Right renal pelvis (tissue), 4 donors: ENCODE measurements around the gene MYO18A. TPM values are rescaled to one million over a fixed set of nuclear protein-coding genes. Genes with fewer than 3 reads are reported as not detected.
"Not testable (repeated sequence)": the region's sequence is repeated elsewhere in the genome, so short reads cannot be mapped to it uniquely, and the experiment has no call there.

ENCODE experiments used
- DNase-seq, 4 donors: peaks; one replicate each; pipeline ENCODE4 v3.0.0-alpha.2; 2013; ENCODE audit warnings: low read depth in 4 of 4, low spot score in 3 of 4, missing footprints in 1 of 4
- polyA plus RNA-seq, 4 donors: library from polyadenylated mRNA; unstranded; fragments of 120-200 nt; gene quantifications; one replicate each; pipeline ENCODE4 v1.2.1, GENCODE V29; 2013; ENCODE audit not compliant: insufficient read length in 4 of 4

The MYO18A gene, protein sequence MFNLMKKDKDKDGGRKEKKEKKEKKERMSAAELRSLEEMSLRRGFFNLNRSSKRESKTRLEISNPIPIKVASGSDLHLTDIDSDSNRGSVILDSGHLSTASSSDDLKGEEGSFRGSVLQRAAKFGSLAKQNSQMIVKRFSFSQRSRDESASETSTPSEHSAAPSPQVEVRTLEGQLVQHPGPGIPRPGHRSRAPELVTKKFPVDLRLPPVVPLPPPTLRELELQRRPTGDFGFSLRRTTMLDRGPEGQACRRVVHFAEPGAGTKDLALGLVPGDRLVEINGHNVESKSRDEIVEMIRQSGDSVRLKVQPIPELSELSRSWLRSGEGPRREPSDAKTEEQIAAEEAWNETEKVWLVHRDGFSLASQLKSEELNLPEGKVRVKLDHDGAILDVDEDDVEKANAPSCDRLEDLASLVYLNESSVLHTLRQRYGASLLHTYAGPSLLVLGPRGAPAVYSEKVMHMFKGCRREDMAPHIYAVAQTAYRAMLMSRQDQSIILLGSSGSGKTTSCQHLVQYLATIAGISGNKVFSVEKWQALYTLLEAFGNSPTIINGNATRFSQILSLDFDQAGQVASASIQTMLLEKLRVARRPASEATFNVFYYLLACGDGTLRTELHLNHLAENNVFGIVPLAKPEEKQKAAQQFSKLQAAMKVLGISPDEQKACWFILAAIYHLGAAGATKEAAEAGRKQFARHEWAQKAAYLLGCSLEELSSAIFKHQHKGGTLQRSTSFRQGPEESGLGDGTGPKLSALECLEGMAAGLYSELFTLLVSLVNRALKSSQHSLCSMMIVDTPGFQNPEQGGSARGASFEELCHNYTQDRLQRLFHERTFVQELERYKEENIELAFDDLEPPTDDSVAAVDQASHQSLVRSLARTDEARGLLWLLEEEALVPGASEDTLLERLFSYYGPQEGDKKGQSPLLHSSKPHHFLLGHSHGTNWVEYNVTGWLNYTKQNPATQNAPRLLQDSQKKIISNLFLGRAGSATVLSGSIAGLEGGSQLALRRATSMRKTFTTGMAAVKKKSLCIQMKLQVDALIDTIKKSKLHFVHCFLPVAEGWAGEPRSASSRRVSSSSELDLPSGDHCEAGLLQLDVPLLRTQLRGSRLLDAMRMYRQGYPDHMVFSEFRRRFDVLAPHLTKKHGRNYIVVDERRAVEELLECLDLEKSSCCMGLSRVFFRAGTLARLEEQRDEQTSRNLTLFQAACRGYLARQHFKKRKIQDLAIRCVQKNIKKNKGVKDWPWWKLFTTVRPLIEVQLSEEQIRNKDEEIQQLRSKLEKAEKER (N-terminal part only)
- 10 to 100 TPM; 34.0 to 38.0 (median 35.9) TPM for polyA plus RNA-seq

DNA sequence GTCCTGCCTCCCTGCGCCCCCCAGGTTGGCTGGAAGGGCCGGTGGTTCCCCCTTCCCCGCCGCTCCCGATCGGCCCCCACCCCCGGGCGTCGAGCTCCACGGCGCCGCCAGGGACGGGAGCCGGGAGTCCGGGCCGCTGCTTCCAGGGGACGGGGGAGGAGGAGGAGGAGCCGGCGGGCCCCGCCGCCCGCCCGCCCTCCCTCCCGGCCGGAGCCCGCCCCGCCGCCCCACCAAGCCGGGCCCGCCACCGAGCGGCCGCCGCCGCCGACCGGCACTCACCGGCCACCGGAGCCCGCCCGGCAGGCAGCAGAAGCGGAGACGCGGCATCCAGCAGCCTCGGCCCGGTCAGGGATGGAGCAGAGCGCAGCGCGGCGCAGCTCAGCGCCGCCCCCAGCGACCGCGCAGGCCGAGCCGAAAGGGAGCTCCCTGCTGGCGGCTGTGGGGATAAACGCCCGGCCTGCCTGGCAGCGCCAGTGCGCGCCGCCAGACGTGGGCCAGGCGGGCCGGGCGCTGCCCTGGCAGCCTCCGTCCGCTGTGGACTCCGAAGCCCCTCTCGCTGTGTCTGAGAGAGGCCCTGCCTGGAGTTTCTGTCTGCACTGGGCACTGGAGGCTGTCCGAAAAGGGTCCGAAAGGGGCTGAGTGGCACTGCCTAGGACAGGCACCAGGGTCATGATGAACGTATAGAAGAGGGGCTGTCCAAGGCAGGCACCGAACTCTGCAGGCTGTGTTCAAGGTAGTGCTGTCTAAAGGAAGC lies at the start of gene MYO18A:
MYO18A (minus strand) TSS at position 365 of the 754 bp plus-strand sequence. CDS start 13,458 bp downstream, outside the sequence.
- DNase-seq = peak in 3 of 4 donors; percentile 63 to 71 (median 67)

DNA sequence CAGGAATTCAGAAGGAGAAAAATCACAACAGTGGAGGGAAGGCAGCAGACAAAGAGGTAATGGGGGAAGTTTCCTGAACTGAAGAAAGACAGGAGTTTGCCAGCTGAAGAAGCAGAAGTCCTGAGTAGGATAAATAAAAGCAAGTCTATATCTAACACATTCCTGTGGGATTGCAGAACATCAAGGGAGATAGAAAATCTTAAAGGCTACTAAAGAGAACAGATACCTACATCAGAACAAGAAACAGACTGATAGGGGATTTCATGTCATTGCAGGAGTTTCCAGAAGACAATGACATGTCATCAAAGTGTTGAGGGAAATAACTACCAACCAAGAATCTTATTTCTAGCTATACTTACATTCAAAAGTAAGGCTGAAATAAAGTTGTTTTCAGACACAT lies 45.2 kb upstream of the MYO18A start:
- no peak for DNase-seq

DNA sequence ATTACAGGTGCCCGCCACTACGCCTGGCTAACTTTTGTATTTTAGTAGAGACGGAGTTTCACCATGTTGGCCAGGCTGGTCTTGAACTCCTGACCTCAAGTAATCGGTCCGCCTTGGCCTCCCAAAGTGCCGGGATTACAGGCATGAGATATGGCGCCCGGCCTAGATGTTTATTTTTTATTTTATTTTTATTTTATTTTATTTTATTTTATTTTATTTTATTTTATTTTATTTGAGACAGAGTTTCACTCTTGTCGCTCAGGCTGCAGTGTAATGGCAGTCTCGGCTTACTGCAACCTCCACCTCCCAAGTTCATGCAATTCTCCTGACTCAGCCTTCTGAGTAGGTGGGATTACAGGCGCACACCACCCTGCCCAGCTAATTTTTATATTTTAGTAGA lies 41.1 kb upstream of the MYO18A start:
- not testable (repeated sequence) for DNase-seq

DNA sequence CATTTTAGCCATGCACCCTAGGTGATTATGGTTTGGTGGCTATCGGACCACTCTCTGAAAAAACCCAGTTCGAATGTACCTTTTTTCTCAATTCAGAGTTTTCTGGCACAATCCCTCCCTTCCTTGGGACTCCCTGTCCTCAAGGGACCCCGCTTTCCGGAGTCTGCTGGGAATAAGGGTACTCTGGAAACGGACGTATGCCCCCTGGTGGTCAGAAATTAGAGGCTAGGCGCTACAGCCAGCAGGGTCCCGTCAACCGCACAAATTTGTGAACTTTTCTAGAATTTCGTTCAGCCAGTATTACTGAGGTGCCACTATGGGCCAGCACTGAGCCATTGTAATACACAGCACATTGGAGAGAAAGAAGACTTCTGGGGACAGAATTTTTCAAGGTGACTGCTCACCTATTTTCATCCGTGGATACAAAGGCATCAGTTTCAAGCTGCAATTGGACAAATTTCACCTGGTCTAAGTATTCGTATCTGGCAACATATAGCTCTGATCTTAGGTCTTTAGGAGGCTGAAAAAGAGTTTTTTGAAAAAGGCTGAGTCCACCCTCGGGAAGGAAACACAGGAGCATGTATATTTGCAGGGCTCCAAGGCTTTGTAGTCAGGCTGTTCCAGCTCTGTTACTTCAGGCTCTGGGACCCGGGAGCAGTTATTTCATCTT lies 39.3 kb upstream of the MYO18A start:
- peak; percentile 81 to 82 (median 81) for DNase-seq

DNA sequence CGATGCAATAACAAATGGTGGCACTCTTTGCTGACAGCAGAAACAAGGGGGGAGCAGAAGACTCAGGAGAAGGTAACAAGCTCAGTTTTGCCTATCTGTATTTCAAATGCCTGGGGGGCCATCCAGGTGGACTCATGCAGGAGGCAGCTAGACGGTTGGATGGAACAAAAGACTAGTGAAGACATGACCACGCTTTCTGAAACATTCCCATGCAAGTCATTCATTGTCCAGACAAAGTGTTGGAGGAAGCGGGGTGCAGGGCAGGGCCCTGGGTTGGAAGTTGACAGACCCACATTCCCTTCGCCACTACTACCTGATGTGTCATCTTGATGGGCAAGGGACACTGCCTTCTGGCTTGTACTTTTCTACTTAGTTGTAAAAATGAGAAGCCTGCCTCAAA lies 36.7 kb upstream of the MYO18A start:
- no peak for DNase-seq

DNA sequence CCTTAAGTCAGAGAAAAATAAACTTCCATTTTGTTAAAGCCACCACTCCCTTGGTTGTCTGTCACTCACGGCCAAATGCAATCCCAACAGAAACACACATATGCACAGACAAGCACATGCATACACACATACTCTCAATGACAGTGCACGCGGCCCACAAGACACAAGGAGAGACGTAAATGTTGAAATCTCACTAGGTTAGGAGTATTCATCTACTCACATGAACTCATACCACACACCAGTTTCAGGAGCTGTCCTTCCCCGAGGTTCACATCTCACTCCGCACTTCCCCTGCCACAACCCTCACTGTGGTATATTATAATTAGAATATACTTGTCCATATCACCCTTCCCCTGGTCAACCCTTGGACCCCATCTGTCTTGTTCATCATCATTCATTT lies 36.0 kb upstream of the MYO18A start:
- DNase-seq = no peak

DNA sequence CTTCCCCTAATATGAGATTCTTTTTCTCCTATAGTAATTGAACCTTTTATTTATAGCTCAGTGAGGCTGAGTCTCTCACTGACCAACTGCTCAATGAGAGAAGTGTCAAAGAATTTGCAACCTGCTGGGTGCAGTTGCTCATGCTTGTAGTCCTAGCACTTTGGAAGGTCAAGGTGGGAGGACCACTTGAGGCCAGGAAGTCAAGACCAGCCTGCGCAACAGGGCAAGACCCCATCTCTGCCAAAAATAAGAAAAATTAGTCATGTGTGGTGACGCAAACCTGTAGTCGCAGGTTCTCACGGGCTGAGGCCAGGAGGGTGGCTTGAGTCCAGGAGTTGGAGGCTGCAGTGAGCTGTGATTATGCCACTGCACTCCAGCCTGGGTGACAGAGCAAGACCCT lies 35.5 kb upstream of the MYO18A start:
- DNase-seq = no peak

DNA sequence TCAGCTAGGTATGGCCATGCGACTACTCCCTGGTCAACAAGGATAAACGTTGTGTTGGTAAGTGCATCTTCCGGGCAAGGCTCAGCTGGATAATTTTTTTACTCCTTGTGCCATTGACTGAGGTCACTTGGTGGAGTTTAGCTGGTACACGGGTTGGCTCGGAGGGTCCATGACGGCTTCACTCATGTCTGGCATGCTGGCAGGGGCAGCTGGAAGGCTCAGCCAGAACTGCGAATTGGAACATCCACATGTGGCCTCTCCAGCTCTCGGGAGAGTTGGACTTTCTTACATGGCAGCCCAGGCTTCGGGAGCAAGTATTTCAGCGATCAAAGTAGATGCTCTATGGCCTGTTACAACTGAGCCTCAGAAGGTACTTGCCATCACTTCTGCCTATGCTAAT lies 35.0 kb upstream of the MYO18A start:
- no peak for DNase-seq

DNA sequence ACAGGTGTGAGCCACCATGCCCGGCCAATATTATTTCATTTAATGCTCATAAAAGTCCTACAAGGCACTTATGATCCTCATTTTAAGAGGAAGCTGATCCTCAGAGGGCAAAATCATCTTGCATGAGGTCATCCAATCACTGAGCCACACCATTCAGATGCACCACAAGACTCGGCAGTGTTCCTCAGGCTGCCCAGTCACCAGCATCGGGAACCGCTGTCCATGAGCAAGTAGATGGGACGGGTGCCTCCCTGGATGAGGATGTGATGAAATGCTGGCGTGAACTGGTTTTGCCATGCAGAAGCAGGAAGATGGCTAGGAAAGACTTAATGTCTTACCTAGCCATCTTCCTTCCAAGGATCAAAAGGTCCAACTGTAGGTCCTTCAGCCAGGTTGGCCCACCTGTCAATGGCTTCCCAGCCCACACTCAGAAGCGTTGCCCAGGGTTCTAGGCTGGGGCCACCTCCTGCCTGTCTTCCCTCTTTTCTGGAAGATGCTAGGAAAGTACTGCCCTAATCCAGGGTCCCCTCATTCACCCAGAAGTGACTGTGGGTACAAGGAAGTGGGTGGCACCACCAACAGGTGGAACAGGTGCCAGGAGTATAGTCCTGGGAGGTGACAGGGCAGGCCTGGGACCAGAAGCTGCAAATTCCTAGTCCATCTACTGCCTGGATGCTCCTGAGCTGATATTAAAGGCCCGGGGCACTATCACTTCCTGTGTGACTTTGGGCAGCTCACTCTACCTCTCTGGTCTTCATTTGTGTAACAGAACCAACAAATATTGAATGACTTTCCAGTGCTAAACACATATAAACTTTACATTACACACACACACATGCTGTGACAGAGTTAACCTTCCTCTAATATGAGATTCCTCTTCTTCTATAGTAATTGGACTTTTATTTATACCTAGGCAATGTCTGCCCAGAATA lies 34.3 kb upstream of the MYO18A start:
- DNase-seq = no peak

DNA sequence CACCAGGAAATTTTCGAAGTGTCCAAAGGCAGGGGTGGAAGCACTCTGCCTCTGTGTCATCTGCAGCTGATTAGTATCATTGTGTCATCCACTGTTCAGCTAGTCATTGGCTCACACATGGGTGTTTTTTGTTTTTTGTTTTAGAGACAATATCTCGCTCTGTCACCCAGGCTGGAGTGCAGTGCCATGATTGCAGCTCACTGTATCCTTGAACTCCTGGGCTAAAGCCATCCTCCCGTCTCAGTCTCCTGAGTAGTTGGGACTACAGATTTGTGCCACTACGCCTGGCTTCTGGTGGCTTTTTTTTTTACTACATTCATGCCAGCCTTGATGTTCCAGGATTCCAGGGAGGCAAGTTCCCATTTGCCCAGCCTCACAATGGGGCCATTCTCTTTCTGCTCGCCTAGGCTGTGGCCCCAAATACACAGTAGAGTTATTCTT lies 32.5 kb upstream of the MYO18A start:
- DNase-seq = no peak

DNA sequence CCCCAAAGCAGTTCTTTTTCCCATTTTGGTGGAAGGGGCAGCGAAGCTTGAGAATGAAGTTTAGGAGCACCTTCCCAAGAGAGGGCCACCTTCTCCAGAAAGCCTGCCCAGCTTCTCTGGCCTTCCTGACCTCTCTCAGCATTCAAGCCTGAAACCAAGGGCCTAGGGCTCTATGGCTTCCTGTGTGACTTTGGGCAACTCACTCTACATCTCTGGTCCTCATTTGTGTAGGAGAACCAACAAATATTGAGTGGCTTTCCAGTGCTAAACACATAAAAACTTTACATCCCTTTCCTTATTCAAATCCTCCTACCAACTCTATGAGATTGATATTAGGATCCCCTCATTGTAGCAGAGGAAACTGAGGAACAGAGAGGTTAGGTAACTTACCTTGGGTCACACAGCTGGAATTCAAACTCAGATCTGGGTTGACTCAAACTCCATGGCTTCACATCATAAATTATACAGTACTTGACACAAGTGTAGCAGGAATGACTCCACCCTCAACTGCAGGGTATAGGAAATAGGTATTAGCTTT lies 32.0 kb upstream of the MYO18A start:
- no peak for DNase-seq

DNA sequence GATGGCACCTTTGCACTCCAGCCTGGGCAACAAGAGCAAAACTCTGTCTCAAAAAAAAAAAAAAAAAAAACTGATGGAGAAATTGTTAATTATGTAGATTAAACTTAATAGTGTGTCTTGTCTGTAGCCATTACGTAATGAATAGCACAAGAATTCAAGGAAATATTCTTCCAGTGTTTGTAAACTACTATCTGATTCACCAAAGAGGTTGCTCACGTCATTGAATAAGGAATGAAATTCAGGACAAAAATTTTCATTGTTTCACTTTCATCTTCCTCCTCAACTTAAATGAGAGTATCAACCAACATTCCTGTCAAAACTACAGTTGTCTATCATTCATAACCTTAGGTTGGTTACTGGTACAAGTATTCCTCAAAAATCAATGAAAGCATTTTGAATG lies 30.7 kb upstream of the MYO18A start:
- DNase-seq = no peak

DNA sequence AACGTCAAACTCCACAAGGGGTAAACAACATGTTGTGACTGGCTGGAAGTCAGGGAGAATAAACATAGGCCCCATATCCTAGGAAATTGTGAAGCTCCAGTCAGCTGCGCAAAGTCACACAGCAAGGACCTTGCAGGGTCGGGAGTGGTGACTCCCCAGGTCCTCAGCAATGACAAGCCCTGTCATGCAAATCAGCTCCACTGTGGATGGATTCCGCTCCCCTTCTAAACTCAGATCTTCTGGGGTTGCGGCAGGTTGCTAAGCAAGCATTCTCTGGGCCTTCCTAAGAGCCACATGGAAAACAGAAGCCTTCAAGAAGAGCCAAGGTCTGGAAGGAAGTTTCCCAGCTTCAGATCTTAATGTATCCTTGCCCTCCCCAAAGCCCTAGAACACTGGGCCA lies 28.9 kb upstream of the MYO18A start:
- DNase-seq = no peak

DNA sequence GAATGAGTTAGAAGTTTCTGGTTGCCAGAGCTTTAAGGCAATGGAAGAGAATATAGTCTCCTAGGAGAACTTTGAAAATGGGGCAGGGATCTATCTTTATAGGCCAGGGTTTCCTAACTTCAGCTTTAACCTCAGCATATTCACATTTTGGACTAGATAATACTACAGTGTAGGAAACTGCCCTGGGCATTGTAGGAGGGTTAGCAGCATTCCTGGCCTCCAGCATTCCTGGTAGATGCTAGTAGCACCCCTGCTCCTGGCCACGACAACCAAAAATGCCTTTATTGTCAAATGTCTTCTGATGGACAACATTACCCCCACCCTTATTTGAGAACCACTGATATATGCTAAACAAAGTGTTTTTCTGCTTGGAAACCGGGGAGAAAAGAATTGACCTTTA lies 27.8 kb upstream of the MYO18A start:
- DNase-seq = no peak

DNA sequence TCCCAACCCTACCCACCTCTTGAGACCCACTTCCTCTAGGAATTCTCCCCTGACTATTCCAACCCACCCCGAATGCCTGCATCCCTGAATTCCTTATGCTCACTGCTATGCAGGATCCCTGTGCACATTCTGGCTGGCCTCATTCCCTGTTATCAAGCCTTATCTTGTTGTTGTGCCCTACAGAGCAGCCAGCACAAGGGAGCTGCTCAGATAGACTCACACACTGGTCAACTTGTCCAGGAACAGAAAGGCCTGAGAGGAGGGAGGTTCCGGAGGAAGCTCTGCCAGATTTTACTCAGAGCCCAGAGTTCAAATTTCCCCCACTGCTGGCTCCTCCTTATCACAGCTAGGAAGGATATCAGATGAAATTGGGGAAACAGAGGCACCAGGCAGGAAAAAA lies 24.8 kb upstream of the MYO18A start:
- DNase-seq = no peak

DNA sequence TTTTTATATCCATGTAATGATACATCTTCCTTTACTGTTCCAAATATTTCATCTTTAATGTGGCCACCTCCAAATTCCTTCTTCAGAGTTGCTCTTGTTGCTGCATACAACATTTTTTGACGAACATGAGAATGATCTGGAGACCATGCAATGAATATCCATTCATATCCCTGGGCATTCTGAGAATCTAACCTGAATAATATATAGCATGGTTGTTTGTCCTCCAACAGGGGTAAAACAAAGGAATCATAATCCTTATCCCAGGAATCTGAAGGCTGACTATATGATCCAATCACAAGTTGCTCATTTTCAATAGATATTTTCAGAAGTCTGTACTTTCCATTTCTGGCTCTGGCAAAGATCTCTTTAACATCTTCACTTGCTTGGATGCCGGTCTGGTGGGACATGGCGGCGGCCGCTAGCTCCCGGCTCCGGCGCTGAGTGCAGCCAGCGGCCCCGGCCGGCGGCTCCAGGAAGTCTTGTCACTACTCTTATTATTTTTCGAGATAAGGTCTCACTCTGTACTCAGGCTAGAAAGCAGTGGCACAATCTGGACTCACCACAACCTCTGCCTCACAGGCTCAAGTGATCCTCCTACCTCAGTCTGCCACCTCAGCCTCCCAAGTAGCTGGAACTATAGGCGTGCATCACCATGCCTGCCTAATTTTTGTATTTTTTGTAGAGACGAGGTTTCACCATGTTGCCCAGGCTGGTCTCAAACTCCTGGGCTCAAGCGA lies 24.0 kb upstream of the MYO18A start:
- not testable (repeated sequence) for DNase-seq

DNA sequence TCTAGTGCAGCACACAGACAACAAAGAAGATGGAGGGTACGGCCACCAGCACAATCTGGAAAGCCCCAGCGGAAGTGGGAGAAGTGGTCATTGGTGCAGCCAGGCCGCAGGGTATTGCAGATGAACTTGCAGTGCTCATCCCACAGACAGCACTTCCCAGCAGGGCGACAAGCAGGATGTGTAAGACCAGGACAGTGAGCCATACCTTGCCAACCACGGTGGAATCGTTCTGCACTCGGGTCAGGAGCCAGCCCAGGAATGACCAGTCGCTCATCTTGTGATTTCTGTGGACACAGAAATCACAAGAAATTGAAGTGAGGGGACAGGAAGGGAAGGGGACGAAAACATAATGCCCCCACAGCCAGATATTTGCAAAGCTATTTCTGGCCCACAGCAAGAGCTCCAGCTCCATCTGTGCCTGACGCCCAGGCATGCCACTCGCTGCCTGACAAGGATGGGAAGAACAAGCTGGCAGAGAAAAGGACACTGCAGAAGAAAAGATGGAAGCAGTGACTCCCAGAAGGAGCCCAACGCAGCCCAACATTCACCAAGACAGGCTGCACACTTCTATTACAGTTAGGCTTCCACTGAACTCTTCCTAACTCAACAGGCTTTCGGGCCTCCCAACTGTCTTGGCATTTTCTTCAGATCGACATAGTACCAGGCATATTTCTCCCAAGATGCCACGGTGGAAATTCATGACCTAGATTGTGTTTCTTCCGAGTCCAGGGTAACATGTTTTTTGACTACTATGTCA lies 17.5 kb upstream of the MYO18A start:
- DNase-seq = no peak
